PFSK-1 (cell line): ENCODE data around the gene GTF2H3.

Experiments
- FOXP2 ChIP-seq: optimal IDR thresholded peaks from 2 replicates; pipeline ENCODE3; 2011; ENCODE audit warnings: borderline replicate concordance, control low read depth, inconsistent platforms; ENCODE audit not compliant: insufficient read depth; ENCODE audit errors: extremely low read length, extremely low read depth
- POLR2AphosphoS5 ChIP-seq: IDR thresholded peaks from 2 replicates; pipeline ENCODE4 v1.6.1; 2012; ENCODE audit warnings: low read depth, mild to moderate bottlenecking, control low read depth, low read length, moderate library complexity
- SIN3A ChIP-seq: IDR thresholded peaks from 2 replicates; pipeline ENCODE4 v1.6.1; 2012; ENCODE audit warnings: mild to moderate bottlenecking, low read length, moderate library complexity, borderline replicate concordance; ENCODE audit not compliant: insufficient read depth
- TAF1 ChIP-seq: IDR thresholded peaks from 2 replicates; pipeline ENCODE4 v1.6.1; 2012; ENCODE audit warnings: low read length, control low read depth, borderline replicate concordance; ENCODE audit not compliant: insufficient read depth
- TF ChIP-seq, protein P1 (sequence below), 2 experiments: IDR thresholded peaks; 2 replicates each; pipeline versions ENCODE4 v1.6.1 to v1.8.0; 2011 to 2012; ENCODE audit warnings: low read depth in 2 of 2, low read length in 2 of 2, control low read depth in 1 of 2, inconsistent platforms in 1 of 2, mild to moderate bottlenecking in 1 of 2, moderate library complexity in 1 of 2; ENCODE audit not compliant: insufficient read depth in 1 of 2

DNA sequence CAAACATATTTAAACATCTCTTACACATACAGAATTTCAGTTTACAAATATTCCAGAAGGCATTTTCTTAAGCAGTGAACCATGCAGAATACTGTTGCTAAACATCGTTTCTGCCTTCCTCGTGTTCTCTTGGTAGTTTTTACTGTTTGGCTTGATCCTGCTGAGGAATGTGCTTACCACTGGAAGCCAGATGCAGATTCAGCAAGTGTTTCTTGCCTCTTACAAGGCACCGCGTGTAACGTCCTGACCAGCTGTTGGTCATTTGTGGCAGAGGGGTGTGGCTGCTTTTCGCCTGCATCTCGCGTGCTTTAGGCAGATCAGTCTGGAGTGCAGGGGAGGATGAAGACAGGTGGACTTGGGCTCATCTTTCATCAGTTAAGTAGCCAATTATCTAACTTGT is 12.5 kb upstream of the GTF2H3 start:
- TF ChIP-seq TAF1 = no peak
- TF ChIP-seq POLR2AphosphoS5 = no peak; the same call in 1 of the 2 replicates
- no peak for TF ChIP-seq SIN3A
- TF ChIP-seq, protein P1, sequence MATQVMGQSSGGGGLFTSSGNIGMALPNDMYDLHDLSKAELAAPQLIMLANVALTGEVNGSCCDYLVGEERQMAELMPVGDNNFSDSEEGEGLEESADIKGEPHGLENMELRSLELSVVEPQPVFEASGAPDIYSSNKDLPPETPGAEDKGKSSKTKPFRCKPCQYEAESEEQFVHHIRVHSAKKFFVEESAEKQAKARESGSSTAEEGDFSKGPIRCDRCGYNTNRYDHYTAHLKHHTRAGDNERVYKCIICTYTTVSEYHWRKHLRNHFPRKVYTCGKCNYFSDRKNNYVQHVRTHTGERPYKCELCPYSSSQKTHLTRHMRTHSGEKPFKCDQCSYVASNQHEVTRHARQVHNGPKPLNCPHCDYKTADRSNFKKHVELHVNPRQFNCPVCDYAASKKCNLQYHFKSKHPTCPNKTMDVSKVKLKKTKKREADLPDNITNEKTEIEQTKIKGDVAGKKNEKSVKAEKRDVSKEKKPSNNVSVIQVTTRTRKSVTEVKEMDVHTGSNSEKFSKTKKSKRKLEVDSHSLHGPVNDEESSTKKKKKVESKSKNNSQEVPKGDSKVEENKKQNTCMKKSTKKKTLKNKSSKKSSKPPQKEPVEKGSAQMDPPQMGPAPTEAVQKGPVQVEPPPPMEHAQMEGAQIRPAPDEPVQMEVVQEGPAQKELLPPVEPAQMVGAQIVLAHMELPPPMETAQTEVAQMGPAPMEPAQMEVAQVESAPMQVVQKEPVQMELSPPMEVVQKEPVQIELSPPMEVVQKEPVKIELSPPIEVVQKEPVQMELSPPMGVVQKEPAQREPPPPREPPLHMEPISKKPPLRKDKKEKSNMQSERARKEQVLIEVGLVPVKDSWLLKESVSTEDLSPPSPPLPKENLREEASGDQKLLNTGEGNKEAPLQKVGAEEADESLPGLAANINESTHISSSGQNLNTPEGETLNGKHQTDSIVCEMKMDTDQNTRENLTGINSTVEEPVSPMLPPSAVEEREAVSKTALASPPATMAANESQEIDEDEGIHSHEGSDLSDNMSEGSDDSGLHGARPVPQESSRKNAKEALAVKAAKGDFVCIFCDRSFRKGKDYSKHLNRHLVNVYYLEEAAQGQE (IDR thresholded peaks at IDR 0.05; ENCODE audit: insufficient read depth in 1 of 2, low read depth in 2 of 2, low read length in 2 of 2) = no peak
- no peak for TF ChIP-seq FOXP2
